Small intestine (tissue), 7 donors: ENCODE data around the gene FRY. TPM values are rescaled to one million over a fixed set of nuclear protein-coding genes. Genes with fewer than 3 reads are reported as not detected.

Experiments
- DNase-seq, 2 donors: peaks; one replicate each; pipeline versions ENCODE4 v3.0.0 to v3.0.0-alpha.2; 2013
- FAIRE-seq: peaks from 2 replicates; lab custom pipeline; 2012; peaks lifted over from hg19 to GRCh38; lab: Jason Lieb, UNC
- H3K27ac ChIP-seq, 3 donors: one replicate each; pipeline ENCODE4 v1.5.1; 2013; ENCODE audit warnings: low read length in 2 of 3, mild to moderate bottlenecking in 2 of 3, control low read depth in 1 of 3, inconsistent platforms in 1 of 3, low read depth in 1 of 3, moderate library complexity in 1 of 3
- H3K27me3 ChIP-seq, 3 donors: one replicate each; pipeline ENCODE4 v1.6.1; 2013; ENCODE audit warnings: low read length in 3 of 3, inconsistent platforms in 1 of 3; ENCODE audit not compliant: control insufficient read depth in 3 of 3, insufficient read depth in 3 of 3
- H3K36me3 ChIP-seq, 3 donors: one replicate each; pipeline ENCODE4 v1.6.1; 2013; ENCODE audit warnings: low read length in 3 of 3, inconsistent platforms in 1 of 3, low read depth in 1 of 3, mild to moderate bottlenecking in 1 of 3, moderate library complexity in 1 of 3; ENCODE audit not compliant: control insufficient read depth in 3 of 3, insufficient read depth in 2 of 3
- H3K4me1 ChIP-seq, 3 donors: one replicate each; pipeline ENCODE4 v1.6.1; 2013; ENCODE audit warnings: low read length in 2 of 3, inconsistent platforms in 1 of 3, low read depth in 1 of 3, mild to moderate bottlenecking in 1 of 3, moderate library complexity in 1 of 3; ENCODE audit not compliant: control insufficient read depth in 3 of 3, insufficient read depth in 2 of 3
- H3K4me3 ChIP-seq, 3 donors: one replicate each; pipeline ENCODE4 v1.5.1; 2013; ENCODE audit warnings: low read length in 3 of 3, control low read depth in 1 of 3, inconsistent platforms in 1 of 3, low read depth in 1 of 3, mild to moderate bottlenecking in 1 of 3, moderate library complexity in 1 of 3
- H3K9me3 ChIP-seq, 2 donors: one replicate each; pipeline ENCODE4 v1.6.1; 2013; ENCODE audit warnings: low read depth in 1 of 2, low read length in 1 of 2; ENCODE audit not compliant: control insufficient read depth in 2 of 2, insufficient read depth in 1 of 2
- WGBS, 3 donors: extraction: QIAGEN DNeasy Blood & Tissue Kit; methylation state at CpG; one replicate each; pipeline ENCODE4 v1.1.7; 2013; 5-methylcytosine and 5-hydroxymethylcytosine counted together
- polyA plus RNA-seq, 4 donors: library from polyadenylated mRNA; stranded (reverse) in 3 of 4; unstranded in 1 of 4; fragments of 200-250 nt in 3 of 4; fragments of 120-200 nt in 1 of 4; gene quantifications; one replicate each; pipeline versions ENCODE4 v1.2.1 to v1.2.3, GENCODE V29; 2013
- donor health status: healthy with polysubstance abuse.
- donor health status: control.
- donor health status: control.
- donor health status: Bipolar disorder and iron deficiency.
- donor health status: healthy.

Gene FRY
- polyA plus RNA-seq, 4 donors, result 2.0 to 13.6 (median 3.6) TPM

GRCh38 chr13:32060401-32060878 is 28.9 kb downstream of the FRY start:
- 68 to 85% (median 85%) methylated on average over 5 of the region's 5 CpGs for whole genome bisulfite sequencing, 3 donors

GRCh38 chr13:32063619-32064233 is 32.2 kb downstream of the FRY start:
- FAIRE-seq, result no peak
- no peak overlapping the region for H3K4me3 ChIP-seq
- no peak for DNase-seq
- H3K4me1 ChIP-seq, result peaks cover 0 to 7% (median 0%) of the 10 kb centered on the region in 3 donors
- H3K36me3 ChIP-seq, result no peaks in the 10 kb centered on the region
- no peaks in the 10 kb centered on the region for H3K27me3 ChIP-seq
- WGBS, 3 donors, result 90 to 94% (median 93%) methylated on average over 8 of the region's 8 CpGs
- no peaks in the 10 kb centered on the region for H3K9me3 ChIP-seq
- no peak overlapping the region for H3K27ac ChIP-seq

More at GRCh38 chr13:32060401-32060878, 28.9 kb downstream of the FRY start:
- FAIRE-seq (no peak), DNase-seq (no peak)
- Histone ChIP-seq H3K4me3 (no peak overlapping the region), H3K4me1 (peaks cover 0 to 7% (median 0%) of the 10 kb centered on the region in 3 donors), H3K27ac (no peak overlapping the region), H3K9me3 (no peaks in the 10 kb centered on the region), H3K27me3 (no peaks in the 10 kb centered on the region), H3K36me3 (no peaks in the 10 kb centered on the region)

GRCh38 chr13:32067149-32067961 is 35.8 kb downstream of the FRY start:
- no peak overlapping the region for H3K27ac ChIP-seq
- H3K4me1 ChIP-seq, result no peaks in the 10 kb centered on the region
- FAIRE-seq (no peak), DNase-seq (no peak)
- WGBS, 3 donors, result 81 to 86% (median 85%) methylated on average over 6 of the region's 6 CpGs
- no peaks in the 10 kb centered on the region for H3K27me3 ChIP-seq
- H3K4me3 ChIP-seq, result no peak overlapping the region
- no peaks in the 10 kb centered on the region for H3K9me3 ChIP-seq
- H3K36me3 ChIP-seq, result no peaks in the 10 kb centered on the region

- no peaks in the 10 kb centered on the region for H3K9me3 ChIP-seq
- FAIRE-seq (no peak), DNase-seq (no peak)
- H3K27ac ChIP-seq, result no peak overlapping the region
- no peaks in the 10 kb centered on the region for H3K4me1 ChIP-seq
- H3K4me3 ChIP-seq, result no peak overlapping the region
- H3K36me3 ChIP-seq, result no peaks in the 10 kb centered on the region
- no peaks in the 10 kb centered on the region for H3K27me3 ChIP-seq
- WGBS, 3 donors, result 73 to 82% (median 80%) methylated on average over 5 of the region's 5 CpGs
These were observed 36.7 kb downstream of the FRY start for GRCh38 chr13:32068255-32068654.

- DNase-seq (no peak), FAIRE-seq (no peak)
- Histone ChIP-seq H3K36me3 (no peaks in the 10 kb centered on the region), H3K4me1 (no peaks in the 10 kb centered on the region), H3K9me3 (no peaks in the 10 kb centered on the region), H3K27me3 (no peaks in the 10 kb centered on the region), H3K4me3 (no peak overlapping the region), H3K27ac (no peak overlapping the region)
- 89 to 94% (median 93%) methylated on average over 6 of the region's 6 CpGs for WGBS, 3 donors
These were observed 41.7 kb downstream of the FRY start for GRCh38 chr13:32073180-32073864.

- Histone ChIP-seq H3K27me3 (no peaks in the 10 kb centered on the region), H3K9me3 (no peaks in the 10 kb centered on the region), H3K4me3 (no peak overlapping the region), H3K27ac (no peak overlapping the region), H3K4me1 (peaks cover 0 to 5% (median 0%) of the 10 kb centered on the region in 3 donors), H3K36me3 (no peaks in the 10 kb centered on the region)
- DNase-seq, result peak; percentile 26 to 41
- 43 to 70% (median 51%) methylated on average over 2 of the region's 2 CpGs for whole genome bisulfite sequencing, 3 donors
- FAIRE-seq, result no peak
These were observed 43.7 kb downstream of the FRY start for GRCh38 chr13:32075170-32075851.

- no peak overlapping the region for H3K4me3 ChIP-seq
- no peaks in the 10 kb centered on the region for H3K36me3 ChIP-seq
- peaks cover 0 to 5% (median 0%) of the 10 kb centered on the region in 3 donors for H3K4me1 ChIP-seq
- WGBS, 3 donors, result 20 to 55% (median 38%) methylated on average over 3 of the region's 3 CpGs
- H3K27me3 ChIP-seq, result no peaks in the 10 kb centered on the region
- FAIRE-seq (no peak), DNase-seq (peak; percentile 57 to 78)
- no peak overlapping the region for H3K27ac ChIP-seq
- no peaks in the 10 kb centered on the region for H3K9me3 ChIP-seq
These were observed 48.0 kb downstream of the FRY start for GRCh38 chr13:32079587-32079986.

GRCh38 chr13:32080328-32080744 is 48.8 kb downstream of the FRY start:
- Histone ChIP-seq H3K9me3 (no peaks in the 10 kb centered on the region), H3K4me3 (no peak overlapping the region), H3K27me3 (no peaks in the 10 kb centered on the region), H3K4me1 (peaks cover 0 to 5% (median 0%) of the 10 kb centered on the region in 3 donors), H3K36me3 (no peaks in the 10 kb centered on the region), H3K27ac (no peak overlapping the region)
- DNase-seq (peak; percentile 69 to 70), FAIRE-seq (no peak)
- WGBS, 3 donors, result 14 to 47% (median 26%) methylated on average over 1 of the region's 1 CpG
